SK-N-SH treated with all-trans-retinoic acid at 6 μM for 48 hours (cell line): ENCODE results near the gene NALF2.

ENCODE experiments used
- ATAC-seq: fragments of 200-7000 bp; cut with Tn5 transposase; 3 replicates; pipeline ENCODE4 v1.9.1; 2020; ENCODE audit warnings: mild to moderate bottlenecking, moderate library complexity
- ARNTL ChIP-seq: fragments of 450-650 bp; formaldehyde crosslinking; IDR thresholded peaks from 2 replicates; pipeline ENCODE4 v1.5.0; 2020; ENCODE audit warnings: low read depth, mild to moderate bottlenecking, moderate library complexity, borderline replicate concordance
- BACH2 ChIP-seq: fragments of 250-450 bp; sonication (Bioruptor Pico); IDR thresholded peaks from 2 replicates; pipeline ENCODE4 v1.9.0; 2021; ENCODE audit warnings: mild to moderate bottlenecking, borderline replicate concordance
- CSDC2 ChIP-seq: fragments of 250-450 bp; sonication (Bioruptor Pico); IDR thresholded peaks from 2 replicates; pipeline ENCODE4 v1.5.0; 2020; ENCODE audit warnings: mild to moderate bottlenecking, moderate library complexity
- CSRNP3 ChIP-seq: fragments of 250-450 bp; sonication (Bioruptor Pico); IDR thresholded peaks from 2 replicates; pipeline ENCODE4 v1.5.1; 2021; ENCODE audit warnings: mild to moderate bottlenecking, moderate library complexity
- ESRRG ChIP-seq: fragments of 250-450 bp; sonication (Bioruptor Pico); IDR thresholded peaks from 2 replicates; pipeline ENCODE4 v1.6.1; 2021; ENCODE audit warnings: mild to moderate bottlenecking
- GLIS3 ChIP-seq: fragments of 250-450 bp; sonication (Bioruptor Pico); IDR thresholded peaks from 2 replicates; pipeline ENCODE4 v1.5.0; 2020; ENCODE audit warnings: mild to moderate bottlenecking, moderate library complexity
- OSR1 ChIP-seq: fragments of 250-450 bp; sonication (Bioruptor Pico); IDR thresholded peaks from 2 replicates; pipeline ENCODE4 v1.8.0; 2022; ENCODE audit warnings: moderate library complexity, mild to moderate bottlenecking, inconsistent platforms
- PPARA ChIP-seq: fragments of 250-450 bp; sonication (Bioruptor Pico); IDR thresholded peaks from 2 replicates; pipeline ENCODE4 v1.5.0; 2020; ENCODE audit warnings: mild to moderate bottlenecking, borderline replicate concordance
- RARB ChIP-seq: fragments of 250-450 bp; sonication (Bioruptor Pico); IDR thresholded peaks from 2 replicates; pipeline ENCODE4 v1.8.0; 2021; ENCODE audit warnings: mild to moderate bottlenecking, moderate library complexity
- SNAI2 ChIP-seq: fragments of 250-450 bp; sonication (Bioruptor Pico); IDR thresholded peaks from 2 replicates; pipeline ENCODE4 v1.5.0; 2020; ENCODE audit warnings: mild to moderate bottlenecking, moderate library complexity
- TCF4 ChIP-seq: fragments of 250-450 bp; sonication (Bioruptor Pico); IDR thresholded peaks from 2 replicates; pipeline ENCODE4 v1.8.0; 2021; ENCODE audit warnings: mild to moderate bottlenecking, moderate library complexity, borderline replicate concordance
- TOX ChIP-seq: fragments of 250-450 bp; sonication (Bioruptor Pico); IDR thresholded peaks from 2 replicates; pipeline ENCODE4 v1.8.0; 2021; ENCODE audit warnings: mild to moderate bottlenecking, moderate library complexity, borderline replicate concordance
- TSHZ2 ChIP-seq: fragments of 250-450 bp; sonication (Bioruptor Pico); IDR thresholded peaks from 2 replicates; pipeline ENCODE4 v1.5.0; 2020; ENCODE audit warnings: mild to moderate bottlenecking, moderate library complexity
- ZC3H10 ChIP-seq: fragments of 250-450 bp; sonication (Bioruptor Pico); IDR thresholded peaks from 2 replicates; pipeline ENCODE4 v1.5.1; 2021; ENCODE audit warnings: mild to moderate bottlenecking, moderate library complexity
- ZFP3 ChIP-seq: fragments of 250-450 bp; sonication (Bioruptor Pico); IDR thresholded peaks from 2 replicates; pipeline ENCODE4 v1.5.0; 2020; ENCODE audit warnings: mild to moderate bottlenecking, moderate library complexity
- ZFP30 ChIP-seq: fragments of 450-650 bp; formaldehyde crosslinking; IDR thresholded peaks from 2 replicates; pipeline ENCODE4 v1.5.0; 2022; ENCODE audit warnings: mild to moderate bottlenecking, moderate library complexity
- ZNF565 ChIP-seq: fragments of 450-650 bp; formaldehyde crosslinking; conservative IDR thresholded peaks from 2 replicates; pipeline ENCODE4 v1.5.0; 2020; ENCODE audit warnings: low read depth, mild to moderate bottlenecking, moderate library complexity
- ZNF70 ChIP-seq: fragments of 450-650 bp; formaldehyde crosslinking; IDR thresholded peaks from 2 replicates; pipeline ENCODE4 v1.5.0; 2020; ENCODE audit warnings: mild to moderate bottlenecking, moderate library complexity
- ZNF8 ChIP-seq: fragments of 450-650 bp; formaldehyde crosslinking; IDR thresholded peaks from 2 replicates; pipeline ENCODE4 v1.5.0; 2020; ENCODE audit warnings: mild to moderate bottlenecking, moderate library complexity
- TF ChIP-seq, protein P1 (sequence below): fragments of 250-450 bp; sonication (Bioruptor Pico); IDR thresholded peaks from 2 replicates; pipeline ENCODE4 v1.8.0; 2021; ENCODE audit warnings: low read depth, mild to moderate bottlenecking, moderate library complexity, borderline replicate concordance
- TF ChIP-seq, protein P2 (sequence below): fragments of 250-450 bp; sonication (Bioruptor Pico); IDR thresholded peaks from 2 replicates; pipeline ENCODE4 v1.8.0; 2020; ENCODE audit warnings: mild to moderate bottlenecking, moderate library complexity, borderline replicate concordance

The NALF2 gene

GRCh38 chrX:69503782-69504625 is at the start of gene NALF2:
Gene NALF2 (plus strand): TSS chrX:69504326. CDS start chrX:69505283, 957 bp downstream.
- no peak for TF ChIP-seq PPARA (CRISPR knock-in tag)
- ATAC-seq, result peak; percentile 86

DNA sequence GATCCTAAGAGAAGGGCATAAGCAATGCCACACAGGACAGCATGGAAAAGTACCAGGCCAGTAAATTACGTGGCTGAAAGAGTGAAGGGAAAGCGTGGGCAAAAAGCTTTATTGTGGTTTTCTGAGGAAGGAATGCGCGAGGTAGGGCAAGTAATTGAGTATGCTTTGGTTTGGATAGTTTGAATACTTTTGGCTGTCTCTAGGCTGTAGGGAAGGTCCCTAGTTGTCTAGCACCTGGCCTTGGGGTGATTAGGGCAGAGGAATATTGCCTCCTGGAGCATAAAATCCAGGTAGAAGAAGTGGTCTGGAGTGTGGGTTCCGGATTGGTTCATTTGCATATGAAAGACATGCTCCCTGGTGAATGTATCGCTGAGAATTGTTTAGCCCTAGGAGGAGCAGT is 46.4 kb upstream of the NALF2 start:
- TF ChIP-seq CSDC2 (CRISPR knock-in tag) (no peak), ARNTL (CRISPR knock-in tag) (no peak), ZC3H10 (no peak), ZNF70 (CRISPR knock-in tag) (no peak), CSRNP3 (CRISPR knock-in tag) (no peak), GLIS3 (CRISPR knock-in tag) (no peak), TSHZ2 (CRISPR knock-in tag) (no peak), ZFP3 (CRISPR knock-in tag) (no peak), PPARA (CRISPR knock-in tag) (no peak), RARB (CRISPR knock-in tag) (no peak), TCF4 (CRISPR knock-in tag) (no peak), ESRRG (CRISPR knock-in tag) (no peak), ZNF565 (CRISPR knock-in tag) (no peak), BACH2 (CRISPR knock-in tag) (no peak)
- TF ChIP-seq, protein P1, sequence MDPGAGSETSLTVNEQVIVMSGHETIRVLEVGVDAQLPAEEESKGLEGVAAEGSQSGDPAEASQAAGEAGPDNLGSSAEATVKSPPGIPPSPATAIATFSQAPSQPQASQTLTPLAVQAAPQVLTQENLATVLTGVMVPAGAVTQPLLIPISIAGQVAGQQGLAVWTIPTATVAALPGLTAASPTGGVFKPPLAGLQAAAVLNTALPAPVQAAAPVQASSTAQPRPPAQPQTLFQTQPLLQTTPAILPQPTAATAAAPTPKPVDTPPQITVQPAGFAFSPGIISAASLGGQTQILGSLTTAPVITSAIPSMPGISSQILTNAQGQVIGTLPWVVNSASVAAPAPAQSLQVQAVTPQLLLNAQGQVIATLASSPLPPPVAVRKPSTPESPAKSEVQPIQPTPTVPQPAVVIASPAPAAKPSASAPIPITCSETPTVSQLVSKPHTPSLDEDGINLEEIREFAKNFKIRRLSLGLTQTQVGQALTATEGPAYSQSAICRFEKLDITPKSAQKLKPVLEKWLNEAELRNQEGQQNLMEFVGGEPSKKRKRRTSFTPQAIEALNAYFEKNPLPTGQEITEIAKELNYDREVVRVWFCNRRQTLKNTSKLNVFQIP (CRISPR knock-in tag), result no peak
- TF ChIP-seq, protein P2, sequence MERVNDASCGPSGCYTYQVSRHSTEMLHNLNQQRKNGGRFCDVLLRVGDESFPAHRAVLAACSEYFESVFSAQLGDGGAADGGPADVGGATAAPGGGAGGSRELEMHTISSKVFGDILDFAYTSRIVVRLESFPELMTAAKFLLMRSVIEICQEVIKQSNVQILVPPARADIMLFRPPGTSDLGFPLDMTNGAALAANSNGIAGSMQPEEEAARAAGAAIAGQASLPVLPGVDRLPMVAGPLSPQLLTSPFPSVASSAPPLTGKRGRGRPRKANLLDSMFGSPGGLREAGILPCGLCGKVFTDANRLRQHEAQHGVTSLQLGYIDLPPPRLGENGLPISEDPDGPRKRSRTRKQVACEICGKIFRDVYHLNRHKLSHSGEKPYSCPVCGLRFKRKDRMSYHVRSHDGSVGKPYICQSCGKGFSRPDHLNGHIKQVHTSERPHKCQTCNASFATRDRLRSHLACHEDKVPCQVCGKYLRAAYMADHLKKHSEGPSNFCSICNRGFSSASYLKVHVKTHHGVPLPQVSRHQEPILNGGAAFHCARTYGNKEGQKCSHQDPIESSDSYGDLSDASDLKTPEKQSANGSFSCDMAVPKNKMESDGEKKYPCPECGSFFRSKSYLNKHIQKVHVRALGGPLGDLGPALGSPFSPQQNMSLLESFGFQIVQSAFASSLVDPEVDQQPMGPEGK (CRISPR knock-in tag), result no peak
- ATAC-seq, result no peak

- ATAC-seq, result no peak
- TF ChIP-seq OSR1 (no peak), BACH2 (CRISPR knock-in tag) (no peak), ZFP30 (CRISPR knock-in tag) (no peak), RARB (CRISPR knock-in tag) (no peak)
These were observed 37.6 kb upstream of the NALF2 start for GRCh38 chrX:69466546-69466945.

DNA sequence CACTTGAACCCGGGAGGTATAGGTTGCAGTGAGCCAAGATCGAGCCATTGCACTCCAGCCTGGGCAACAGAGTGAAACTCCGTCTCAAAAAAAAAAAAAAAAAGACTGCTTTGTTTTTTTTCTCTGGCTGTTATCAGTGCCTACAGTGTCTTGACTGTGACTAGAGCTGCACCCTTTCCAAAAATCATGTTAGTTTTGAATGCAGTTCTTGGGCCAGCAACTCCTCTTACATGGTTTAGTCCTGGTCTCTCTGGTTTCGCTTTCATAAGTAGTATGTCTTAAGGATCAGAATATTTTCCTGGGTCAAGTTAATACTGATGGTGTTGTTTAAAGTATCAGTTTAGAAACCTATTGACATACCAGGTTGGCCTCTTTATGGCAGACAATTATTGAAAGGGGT is 34.2 kb upstream of the NALF2 start:
- ATAC-seq, result no peak
- TF ChIP-seq TOX, result no peak
- no peak for TF ChIP-seq BACH2 (CRISPR knock-in tag)
- TF ChIP-seq GLIS3 (CRISPR knock-in tag), result no peak
- TF ChIP-seq ZFP3 (CRISPR knock-in tag), result no peak
- TF ChIP-seq ZNF8 (CRISPR knock-in tag), result no peak
- no peak for TF ChIP-seq ARNTL (CRISPR knock-in tag)
- TF ChIP-seq TCF4 (CRISPR knock-in tag), result no peak
- no peak for TF ChIP-seq CSDC2 (CRISPR knock-in tag)
- no peak for TF ChIP-seq PPARA (CRISPR knock-in tag)
- no peak for TF ChIP-seq SNAI2
- no peak for TF ChIP-seq CSRNP3 (CRISPR knock-in tag)
- TF ChIP-seq OSR1, result no peak
- no peak for TF ChIP-seq TSHZ2 (CRISPR knock-in tag)
